HEK293 (cell line): ENCODE data around the gene MGLL.

Experiments
- CTCF ChIA-PET: fragments of 350-600 bp; formaldehyde crosslinking; extraction: SDS; loops from one replicate; lab custom pipeline; 2021; ENCODE audit warnings: antibody characterized with exemption; lab: Yijun Ruan, JAX
- POLR2A ChIA-PET: fragments of 300-600 bp; formaldehyde crosslinking; extraction: SDS; loops from one replicate; lab custom pipeline; 2020; ENCODE audit warnings: antibody characterized with exemption, inconsistent platforms; lab: Yijun Ruan, JAX
- H3K27ac ChIP-seq: fragments of 200-500 bp; sonication (Bioruptor generic); 2 replicates; pipeline ENCODE4 v1.5.1; 2014; ENCODE audit warnings: low read depth, low read length, control low read depth, inconsistent platforms; ENCODE audit errors: extremely low read depth
- H3K36me3 ChIP-seq, 2 experiments: fragments of 200-500 bp in 1 of 2; sonication (Bioruptor generic) in 1 of 2; 1 replicate in 1 of 2; 2 replicates in 1 of 2; pipeline ENCODE4 v1.5.1; 2014 to 2017; ENCODE audit warnings: inconsistent platforms in 2 of 2, low read length in 2 of 2; ENCODE audit not compliant: control insufficient read depth in 2 of 2, insufficient read depth in 1 of 2
- H3K4me1 ChIP-seq: fragments of 200-500 bp; sonication (Bioruptor generic); 2 replicates; pipeline ENCODE4 v1.5.1; 2014; ENCODE audit warnings: mild to moderate bottlenecking, low read length, inconsistent platforms; ENCODE audit not compliant: control insufficient read depth, insufficient read depth
- H3K4me3 ChIP-seq: 2 replicates; pipeline ENCODE4 v1.5.1; 2011; ENCODE audit warnings: low read depth, mild to moderate bottlenecking, control low read depth, low read length, moderate library complexity
- H3K9me3 ChIP-seq: fragments of 200-500 bp; sonication (Bioruptor generic); 2 replicates; pipeline ENCODE4 v1.5.1; 2014; ENCODE audit warnings: low read depth, low read length, inconsistent platforms; ENCODE audit not compliant: control insufficient read depth, insufficient read depth
- YY2 ChIP-seq: fragments of 450-650 bp; formaldehyde crosslinking; IDR thresholded peaks from 2 replicates; pipeline ENCODE4 v1.5.1; 2016; ENCODE audit warnings: missing biosample characterization, missing genetic modification characterization
- ZBTB21 ChIP-seq: fragments of 450-650 bp; formaldehyde crosslinking; IDR thresholded peaks from 2 replicates; pipeline ENCODE4 v1.5.1; 2017; ENCODE audit warnings: missing biosample characterization, missing genetic modification characterization
- ZFP3 ChIP-seq: fragments of 450-650 bp; formaldehyde crosslinking; IDR thresholded peaks from 2 replicates; pipeline ENCODE4 v1.5.1; 2016; ENCODE audit warnings: low read depth, missing biosample characterization, missing genetic modification characterization
- ZNF146 ChIP-seq: fragments of 450-650 bp; formaldehyde crosslinking; IDR thresholded peaks from 2 replicates; pipeline ENCODE4 v1.5.1; 2016; ENCODE audit warnings: missing biosample characterization, missing genetic modification characterization
- ZNF2 ChIP-seq: fragments of 450-650 bp; formaldehyde crosslinking; IDR thresholded peaks from 2 replicates; pipeline ENCODE4 v1.5.1; 2016; ENCODE audit warnings: missing biosample characterization, missing genetic modification characterization
- ZNF335 ChIP-seq: fragments of 450-650 bp; formaldehyde crosslinking; conservative IDR thresholded peaks from 2 replicates; pipeline ENCODE4 v1.5.1; 2016; ENCODE audit warnings: missing biosample characterization, missing genetic modification characterization
- ZNF350 ChIP-seq: fragments of 450-650 bp; formaldehyde crosslinking; IDR thresholded peaks from 2 replicates; pipeline ENCODE4 v1.5.0; 2017; ENCODE audit warnings: missing biosample characterization, mild to moderate bottlenecking, missing genetic modification characterization
- ZNF48 ChIP-seq: fragments of 450-650 bp; formaldehyde crosslinking; IDR thresholded peaks from 2 replicates; pipeline ENCODE4 v1.5.1; 2016; ENCODE audit warnings: missing biosample characterization, missing genetic modification characterization
- ZNF521 ChIP-seq: fragments of 450-650 bp; formaldehyde crosslinking; IDR thresholded peaks from 2 replicates; pipeline ENCODE4 v1.5.1; 2017; ENCODE audit warnings: missing biosample characterization, mild to moderate bottlenecking, missing genetic modification characterization
- ZNF530 ChIP-seq: fragments of 450-650 bp; formaldehyde crosslinking; IDR thresholded peaks from 2 replicates; pipeline ENCODE4 v1.5.1; 2016; ENCODE audit warnings: low read depth, missing biosample characterization, missing genetic modification characterization
- ZNF548 ChIP-seq: fragments of 450-650 bp; formaldehyde crosslinking; IDR thresholded peaks from 2 replicates; pipeline ENCODE4 v1.5.1; 2016; ENCODE audit warnings: missing biosample characterization, missing genetic modification characterization
- ZNF585B ChIP-seq: fragments of 450-650 bp; formaldehyde crosslinking; IDR thresholded peaks from 2 replicates; pipeline ENCODE4 v1.5.1; 2016; ENCODE audit warnings: missing biosample characterization, missing genetic modification characterization
- ZNF629 ChIP-seq: fragments of 450-650 bp; formaldehyde crosslinking; IDR thresholded peaks from 2 replicates; pipeline ENCODE4 v1.5.1; 2017; ENCODE audit warnings: missing biosample characterization, missing genetic modification characterization
- ZNF701 ChIP-seq: fragments of 450-650 bp; formaldehyde crosslinking; IDR thresholded peaks from 2 replicates; pipeline ENCODE4 v1.5.1; 2016; ENCODE audit warnings: missing biosample characterization, missing genetic modification characterization
- ZNF768 ChIP-seq: fragments of 450-650 bp; formaldehyde crosslinking; IDR thresholded peaks from 2 replicates; pipeline ENCODE4 v1.5.1; 2018; ENCODE audit warnings: missing biosample characterization, mild to moderate bottlenecking, missing genetic modification characterization
- TF ChIP-seq, protein P1 (sequence below): fragments of 450-650 bp; formaldehyde crosslinking; IDR thresholded peaks from 2 replicates; pipeline ENCODE4 v1.5.1; 2016; ENCODE audit warnings: missing biosample characterization, missing genetic modification characterization
- TF ChIP-seq, protein P2 (sequence below): fragments of 450-650 bp; formaldehyde crosslinking; IDR thresholded peaks from 2 replicates; pipeline ENCODE4 v1.5.1; 2016; ENCODE audit warnings: missing biosample characterization, missing genetic modification characterization
- TF ChIP-seq, protein P3 (sequence below): fragments of 450-650 bp; formaldehyde crosslinking; IDR thresholded peaks from 2 replicates; pipeline ENCODE4 v1.5.1; 2016; ENCODE audit warnings: missing biosample characterization, missing genetic modification characterization
- TF ChIP-seq, protein P4 (sequence below): fragments of 450-650 bp; formaldehyde crosslinking; IDR thresholded peaks from 2 replicates; pipeline ENCODE4 v1.5.1; 2016; ENCODE audit warnings: missing biosample characterization, missing genetic modification characterization
- TF ChIP-seq, protein P5 (sequence below): fragments of 450-650 bp; formaldehyde crosslinking; IDR thresholded peaks from 2 replicates; pipeline ENCODE4 v1.5.1; 2016; ENCODE audit warnings: missing biosample characterization, missing genetic modification characterization, low read depth
- TF ChIP-seq, protein P6 (sequence below): fragments of 450-650 bp; formaldehyde crosslinking; optimal IDR thresholded peaks from 2 replicates; pipeline ENCODE3; 2016; ENCODE audit warnings: missing biosample characterization, mild to moderate bottlenecking, missing genetic modification characterization
- TF ChIP-seq, protein P7 (sequence below): fragments of 450-650 bp; formaldehyde crosslinking; IDR thresholded peaks from 2 replicates; pipeline ENCODE4 v1.5.1; 2017; ENCODE audit warnings: missing biosample characterization, mild to moderate bottlenecking, missing genetic modification characterization, moderate library complexity

The MGLL gene

DNA sequence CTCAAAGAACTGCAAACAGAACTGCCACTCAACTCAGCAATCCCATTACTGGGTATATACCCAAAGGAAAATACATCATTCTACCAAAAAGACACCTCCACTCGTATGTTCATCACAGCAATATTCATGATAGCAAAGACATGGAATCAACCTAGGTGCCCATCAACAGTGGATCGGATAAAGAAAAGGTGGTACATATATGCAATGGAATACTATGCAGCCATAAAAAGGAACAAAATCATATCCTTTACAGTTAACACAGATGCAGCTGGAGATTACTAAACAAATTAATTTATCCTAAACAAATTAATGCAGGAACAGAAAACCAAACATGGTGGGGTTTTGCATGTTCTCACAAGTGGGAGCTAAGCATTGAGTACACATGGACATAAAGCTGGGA, 27.3 kb downstream of the MGLL start:
- no peak overlapping the region for H3K27ac ChIP-seq
- no peaks in the 10 kb centered on the region for H3K9me3 ChIP-seq
- ChIA-PET POLR2A (no interaction called here), CTCF (no interaction called here)
- no peak overlapping the region for H3K4me3 ChIP-seq
- peak; percentile 87 for TF ChIP-seq ZNF146 (tag by site-specific recombination)
- TF ChIP-seq ZNF701 (tag by site-specific recombination), result no peak
- H3K36me3 ChIP-seq, result no peaks in the 10 kb centered on the region
- 0 out of 2 replicates have a peak, but pooled peaks cover 3% of the 10 kb centered on the region for H3K4me1 ChIP-seq

DNA sequence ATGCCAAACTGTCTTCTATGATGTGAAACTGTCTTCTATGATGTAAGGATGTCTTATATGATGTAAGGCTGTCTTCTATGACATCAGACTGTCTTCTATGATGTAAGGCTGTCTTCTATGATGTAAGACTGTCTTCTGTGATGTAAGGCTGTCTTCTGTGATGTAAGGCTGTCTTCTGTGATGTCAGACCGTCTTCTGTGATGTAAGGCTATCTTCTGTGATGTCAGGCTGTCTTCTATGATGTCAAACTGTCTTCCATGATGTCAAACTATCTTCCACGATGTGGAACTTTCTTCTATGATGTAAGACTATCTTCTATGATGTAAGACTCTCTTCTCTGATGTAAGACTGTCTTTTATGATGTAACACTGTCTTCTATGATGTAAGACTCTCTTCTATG, 27.9 kb downstream of the MGLL start:
- H3K9me3 ChIP-seq, result no peaks in the 10 kb centered on the region
- CTCF ChIA-PET, result no interaction called here
- H3K36me3 ChIP-seq, result no peaks in the 10 kb centered on the region
- H3K27ac ChIP-seq, result no peak overlapping the region
- H3K4me3 ChIP-seq, result no peak overlapping the region
- H3K4me1 ChIP-seq, result 0 out of 2 replicates have a peak, but pooled peaks cover 3% of the 10 kb centered on the region
- POLR2A ChIA-PET, result no interaction called here
- TF ChIP-seq ZBTB21, result peak; percentile 95
- no peak for TF ChIP-seq ZNF48
- no peak for TF ChIP-seq ZNF530
- TF ChIP-seq, protein P1, sequence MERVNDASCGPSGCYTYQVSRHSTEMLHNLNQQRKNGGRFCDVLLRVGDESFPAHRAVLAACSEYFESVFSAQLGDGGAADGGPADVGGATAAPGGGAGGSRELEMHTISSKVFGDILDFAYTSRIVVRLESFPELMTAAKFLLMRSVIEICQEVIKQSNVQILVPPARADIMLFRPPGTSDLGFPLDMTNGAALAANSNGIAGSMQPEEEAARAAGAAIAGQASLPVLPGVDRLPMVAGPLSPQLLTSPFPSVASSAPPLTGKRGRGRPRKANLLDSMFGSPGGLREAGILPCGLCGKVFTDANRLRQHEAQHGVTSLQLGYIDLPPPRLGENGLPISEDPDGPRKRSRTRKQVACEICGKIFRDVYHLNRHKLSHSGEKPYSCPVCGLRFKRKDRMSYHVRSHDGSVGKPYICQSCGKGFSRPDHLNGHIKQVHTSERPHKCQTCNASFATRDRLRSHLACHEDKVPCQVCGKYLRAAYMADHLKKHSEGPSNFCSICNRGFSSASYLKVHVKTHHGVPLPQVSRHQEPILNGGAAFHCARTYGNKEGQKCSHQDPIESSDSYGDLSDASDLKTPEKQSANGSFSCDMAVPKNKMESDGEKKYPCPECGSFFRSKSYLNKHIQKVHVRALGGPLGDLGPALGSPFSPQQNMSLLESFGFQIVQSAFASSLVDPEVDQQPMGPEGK (tag by site-specific recombination), result no peak
- TF ChIP-seq ZNF521 (tag by site-specific recombination), result no peak
- TF ChIP-seq, protein P2, sequence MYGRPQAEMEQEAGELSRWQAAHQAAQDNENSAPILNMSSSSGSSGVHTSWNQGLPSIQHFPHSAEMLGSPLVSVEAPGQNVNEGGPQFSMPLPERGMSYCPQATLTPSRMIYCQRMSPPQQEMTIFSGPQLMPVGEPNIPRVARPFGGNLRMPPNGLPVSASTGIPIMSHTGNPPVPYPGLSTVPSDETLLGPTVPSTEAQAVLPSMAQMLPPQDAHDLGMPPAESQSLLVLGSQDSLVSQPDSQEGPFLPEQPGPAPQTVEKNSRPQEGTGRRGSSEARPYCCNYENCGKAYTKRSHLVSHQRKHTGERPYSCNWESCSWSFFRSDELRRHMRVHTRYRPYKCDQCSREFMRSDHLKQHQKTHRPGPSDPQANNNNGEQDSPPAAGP (tag by site-specific recombination), result no peak
- TF ChIP-seq ZNF768 (tag by site-specific recombination), result no peak
- TF ChIP-seq ZNF548 (tag by site-specific recombination), result no peak
- TF ChIP-seq ZNF585B (tag by site-specific recombination), result no peak
- peak; percentile 68; the same call in 1 of the 2 replicates for TF ChIP-seq YY2 (tag by site-specific recombination)
- TF ChIP-seq, protein P3, sequence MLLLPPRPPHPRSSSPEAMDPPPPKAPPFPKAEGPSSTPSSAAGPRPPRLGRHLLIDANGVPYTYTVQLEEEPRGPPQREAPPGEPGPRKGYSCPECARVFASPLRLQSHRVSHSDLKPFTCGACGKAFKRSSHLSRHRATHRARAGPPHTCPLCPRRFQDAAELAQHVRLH, result no peak
- TF ChIP-seq, protein P4, sequence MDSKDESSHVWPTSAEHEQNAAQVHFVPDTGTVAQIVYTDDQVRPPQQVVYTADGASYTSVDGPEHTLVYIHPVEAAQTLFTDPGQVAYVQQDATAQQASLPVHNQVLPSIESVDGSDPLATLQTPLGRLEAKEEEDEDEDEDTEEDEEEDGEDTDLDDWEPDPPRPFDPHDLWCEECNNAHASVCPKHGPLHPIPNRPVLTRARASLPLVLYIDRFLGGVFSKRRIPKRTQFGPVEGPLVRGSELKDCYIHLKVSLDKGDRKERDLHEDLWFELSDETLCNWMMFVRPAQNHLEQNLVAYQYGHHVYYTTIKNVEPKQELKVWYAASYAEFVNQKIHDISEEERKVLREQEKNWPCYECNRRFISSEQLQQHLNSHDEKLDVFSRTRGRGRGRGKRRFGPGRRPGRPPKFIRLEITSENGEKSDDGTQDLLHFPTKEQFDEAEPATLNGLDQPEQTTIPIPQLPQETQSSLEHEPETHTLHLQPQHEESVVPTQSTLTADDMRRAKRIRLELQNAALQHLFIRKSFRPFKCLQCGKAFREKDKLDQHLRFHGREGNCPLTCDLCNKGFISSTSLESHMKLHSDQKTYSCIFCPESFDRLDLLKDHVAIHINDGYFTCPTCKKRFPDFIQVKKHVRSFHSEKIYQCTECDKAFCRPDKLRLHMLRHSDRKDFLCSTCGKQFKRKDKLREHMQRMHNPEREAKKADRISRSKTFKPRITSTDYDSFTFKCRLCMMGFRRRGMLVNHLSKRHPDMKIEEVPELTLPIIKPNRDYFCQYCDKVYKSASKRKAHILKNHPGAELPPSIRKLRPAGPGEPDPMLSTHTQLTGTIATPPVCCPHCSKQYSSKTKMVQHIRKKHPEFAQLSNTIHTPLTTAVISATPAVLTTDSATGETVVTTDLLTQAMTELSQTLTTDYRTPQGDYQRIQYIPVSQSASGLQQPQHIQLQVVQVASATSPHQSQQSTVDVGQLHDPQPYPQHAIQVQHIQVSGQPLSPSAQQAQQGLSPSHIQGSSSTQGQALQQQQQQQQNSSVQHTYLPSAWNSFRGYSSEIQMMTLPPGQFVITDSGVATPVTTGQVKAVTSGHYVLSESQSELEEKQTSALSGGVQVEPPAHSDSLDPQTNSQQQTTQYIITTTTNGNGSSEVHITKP (tag by site-specific recombination), result no peak
- no peak for TF ChIP-seq ZNF350
- TF ChIP-seq, protein P5, sequence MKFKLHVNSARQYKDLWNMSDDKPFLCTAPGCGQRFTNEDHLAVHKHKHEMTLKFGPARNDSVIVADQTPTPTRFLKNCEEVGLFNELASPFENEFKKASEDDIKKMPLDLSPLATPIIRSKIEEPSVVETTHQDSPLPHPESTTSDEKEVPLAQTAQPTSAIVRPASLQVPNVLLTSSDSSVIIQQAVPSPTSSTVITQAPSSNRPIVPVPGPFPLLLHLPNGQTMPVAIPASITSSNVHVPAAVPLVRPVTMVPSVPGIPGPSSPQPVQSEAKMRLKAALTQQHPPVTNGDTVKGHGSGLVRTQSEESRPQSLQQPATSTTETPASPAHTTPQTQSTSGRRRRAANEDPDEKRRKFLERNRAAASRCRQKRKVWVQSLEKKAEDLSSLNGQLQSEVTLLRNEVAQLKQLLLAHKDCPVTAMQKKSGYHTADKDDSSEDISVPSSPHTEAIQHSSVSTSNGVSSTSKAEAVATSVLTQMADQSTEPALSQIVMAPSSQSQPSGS (tag by site-specific recombination), result peak; percentile 90
- no peak for TF ChIP-seq ZFP3 (tag by site-specific recombination)
- TF ChIP-seq, protein P6, sequence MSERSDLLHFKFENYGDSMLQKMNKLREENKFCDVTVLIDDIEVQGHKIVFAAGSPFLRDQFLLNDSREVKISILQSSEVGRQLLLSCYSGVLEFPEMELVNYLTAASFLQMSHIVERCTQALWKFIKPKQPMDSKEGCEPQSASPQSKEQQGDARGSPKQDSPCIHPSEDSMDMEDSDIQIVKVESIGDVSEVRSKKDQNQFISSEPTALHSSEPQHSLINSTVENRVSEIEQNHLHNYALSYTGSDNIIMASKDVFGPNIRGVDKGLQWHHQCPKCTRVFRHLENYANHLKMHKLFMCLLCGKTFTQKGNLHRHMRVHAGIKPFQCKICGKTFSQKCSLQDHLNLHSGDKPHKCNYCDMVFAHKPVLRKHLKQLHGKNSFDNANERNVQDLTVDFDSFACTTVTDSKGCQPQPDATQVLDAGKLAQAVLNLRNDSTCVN (tag by site-specific recombination), result no peak
- peak; percentile 96 for TF ChIP-seq ZNF629
- TF ChIP-seq ZNF2 (tag by site-specific recombination), result no peak
- TF ChIP-seq, protein P7, sequence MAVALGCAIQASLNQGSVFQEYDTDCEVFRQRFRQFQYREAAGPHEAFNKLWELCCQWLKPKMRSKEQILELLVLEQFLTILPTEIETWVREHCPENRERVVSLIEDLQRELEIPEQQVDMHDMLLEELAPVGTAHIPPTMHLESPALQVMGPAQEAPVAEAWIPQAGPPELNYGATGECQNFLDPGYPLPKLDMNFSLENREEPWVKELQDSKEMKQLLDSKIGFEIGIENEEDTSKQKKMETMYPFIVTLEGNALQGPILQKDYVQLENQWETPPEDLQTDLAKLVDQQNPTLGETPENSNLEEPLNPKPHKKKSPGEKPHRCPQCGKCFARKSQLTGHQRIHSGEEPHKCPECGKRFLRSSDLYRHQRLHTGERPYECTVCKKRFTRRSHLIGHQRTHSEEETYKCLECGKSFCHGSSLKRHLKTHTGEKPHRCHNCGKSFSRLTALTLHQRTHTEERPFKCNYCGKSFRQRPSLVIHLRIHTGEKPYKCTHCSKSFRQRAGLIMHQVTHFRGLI, result no peak
- TF ChIP-seq ZNF335, result peak; percentile 57
